Gastrocnemius medialis (tissue), 4 donors: ENCODE data around the gene TATDN3. TPM values are rescaled to one million over a fixed set of nuclear protein-coding genes. Genes with fewer than 3 reads are reported as not detected.
"Not testable (repeated sequence)": the region's sequence is repeated elsewhere in the genome, so short reads cannot be mapped to it uniquely, and the experiment has no call there.

Experiments used
- ATAC-seq, 2 donors: fragments of 150-250 bp; one replicate each; pipeline ENCODE4 v1.9.1; 2016
- DNase-seq, 2 donors: peaks; one replicate each; pipeline ENCODE4 v3.0.0-alpha.2; 2019
- H3K27ac ChIP-seq, 4 donors: fragments of 200-600 bp; sonication (generic); 1 replicate in 1 of 4; 2 replicates in 3 of 4; pipeline ENCODE4 v1.5.1; 2016 to 2018; ENCODE audit warnings: mild to moderate bottlenecking in 2 of 4, moderate library complexity in 1 of 4
- H3K27me3 ChIP-seq, 3 donors: fragments of 200-600 bp; sonication (generic) in 2 of 3; 1 replicate in 1 of 3; 2 replicates in 2 of 3; pipeline versions ENCODE4 v1.5.1 to v1.6.0; 2016 to 2019; ENCODE audit warnings: mild to moderate bottlenecking in 1 of 3, moderate library complexity in 1 of 3
- H3K36me3 ChIP-seq, 2 donors: fragments of 200-600 bp; sonication (generic) in 1 of 2; one replicate each; pipeline ENCODE4 v1.5.1; 2017 to 2018
- H3K4me1 ChIP-seq, 2 donors: fragments of 200-600 bp; sonication (generic) in 1 of 2; one replicate each; pipeline ENCODE4 v1.5.1; 2016 to 2017; ENCODE audit warnings: mild to moderate bottlenecking in 2 of 2
- H3K4me3 ChIP-seq, 4 donors: fragments of 200-600 bp; sonication (generic) in 3 of 4; 1 replicate in 1 of 4; 2 replicates in 3 of 4; pipeline ENCODE4 v1.5.1; 2016 to 2019; ENCODE audit warnings: mild to moderate bottlenecking in 2 of 4
- H3K9me3 ChIP-seq, 3 donors: fragments of 200-600 bp; sonication (generic) in 2 of 3; 1 replicate in 1 of 3; 2 replicates in 2 of 3; pipeline ENCODE4 v1.5.1; 2016 to 2019
- CTCF ChIP-seq, 5 experiments: fragments of 450-650 bp in 3 of 5; fragments of 200-600 bp in 2 of 5; sonication (generic) in 2 of 5; IDR thresholded peaks in 4 of 5; conservative IDR thresholded peaks in 1 of 5; 1 replicate in 4 of 5; 2 replicates in 1 of 5; pipeline ENCODE4 v1.5.1; 2016 to 2019; ENCODE audit warnings: antibody characterized with exemption in 5 of 5, mild to moderate bottlenecking in 3 of 5, moderate library complexity in 3 of 5
- POLR2A ChIP-seq, 2 donors: fragments of 450-650 bp; IDR thresholded peaks; one replicate each; pipeline ENCODE4 v1.6.1; 2017; ENCODE audit warnings: antibody characterized with exemption in 2 of 2, mild to moderate bottlenecking in 2 of 2, moderate library complexity in 2 of 2
- in situ Hi-C, 4 donors: fragments of 200-750 bp; cut with MboI; loops; one replicate each; pipeline versions ENCODE4 v1.15.0 to v1.8.0; 2017; ENCODE audit warnings: low sequenced_read_pairs in 4 of 4
- intact Hi-C: fragments of 100-400 bp; cut with DNase I; formaldehyde crosslinking; loops from one replicate; pipeline ENCODE4 v1.15.1; 2023; ENCODE audit warnings: low total_unique reads
- total RNA-seq, 4 donors: library from RNA; depleted of rRNA; stranded (reverse); fragments of >200 nt; gene quantifications; one replicate each; pipeline versions ENCODE4 v1.1.0 to v1.2.3, GENCODE V29; 2016

TATDN3 gene
- total RNA-seq, 4 donors from 2014 or later = 19.5 to 27.3 (median 25.6) TPM

- in situ Hi-C loops (no loop called here), intact Hi-C loops (no loop called here)
- ATAC-seq (no peak), DNase-seq (no peak)
- no peaks in the 10 kb centered on the region for H3K4me1 ChIP-seq
- no peak overlapping the region for H3K4me3 ChIP-seq
- H3K9me3 ChIP-seq = no peaks in the 10 kb centered on the region
- no peaks in the 10 kb centered on the region for H3K36me3 ChIP-seq
- no peaks in the 10 kb centered on the region for H3K27me3 ChIP-seq
- H3K27ac ChIP-seq = no peak overlapping the region
- TF ChIP-seq POLR2A (IDR thresholded peaks at IDR 0.05) (no peak), CTCF (IDR thresholded peaks at IDR 0.05 in 4 of 5, conservative IDR thresholded peaks at IDR 0.05 in 1 of 5) (no peak)
Observed at GRCh38 chr1:212827171-212827776, 35.6 kb downstream of the TATDN3 start.

GRCh38 chr1:212827831-212828278 is 36.2 kb downstream of the TATDN3 start:
- Histone ChIP-seq H3K9me3 (no peaks in the 10 kb centered on the region), H3K4me1 (no peaks in the 10 kb centered on the region), H3K27me3 (no peaks in the 10 kb centered on the region), H3K27ac (no peak overlapping the region), H3K4me3 (no peak overlapping the region), H3K36me3 (no peaks in the 10 kb centered on the region)
- intact Hi-C loops (no loop called here), in situ Hi-C loops (no loop called here)
- TF ChIP-seq CTCF (IDR thresholded peaks at IDR 0.05 in 4 of 5, conservative IDR thresholded peaks at IDR 0.05 in 1 of 5) (no peak), POLR2A (IDR thresholded peaks at IDR 0.05) (no peak)
- ATAC-seq = no peak
- no peak for DNase-seq

- Histone ChIP-seq H3K9me3 (no peaks in the 10 kb centered on the region), H3K4me3 (no peak overlapping the region), H3K27me3 (no peaks in the 10 kb centered on the region), H3K4me1 (no peaks in the 10 kb centered on the region), H3K36me3 (no peaks in the 10 kb centered on the region), H3K27ac (no peak overlapping the region)
- DNase-seq (no peak), ATAC-seq (no peak)
- intact Hi-C loops (no loop called here), in situ Hi-C loops (no loop called here)
- no peak for TF ChIP-seq POLR2A (IDR thresholded peaks at IDR 0.05)
- TF ChIP-seq CTCF (IDR thresholded peaks at IDR 0.05 in 4 of 5, conservative IDR thresholded peaks at IDR 0.05 in 1 of 5) = no peak
Observed at GRCh38 chr1:212828395-212828794, 36.7 kb downstream of the TATDN3 start.

- H3K36me3 ChIP-seq, ATAC-seq, intact Hi-C loops, H3K27ac ChIP-seq, H3K4me1 ChIP-seq, H3K4me3 ChIP-seq, H3K9me3 ChIP-seq, DNase-seq, H3K27me3 ChIP-seq, in situ Hi-C loops: not testable (repeated sequence)
Observed at GRCh38 chr1:212833211-212834207, 41.8 kb downstream of the TATDN3 start.

GRCh38 chr1:212838145-212838544 is 46.5 kb downstream of the TATDN3 start:
- in situ Hi-C loops = no loop called here
- Histone ChIP-seq H3K36me3 (no peaks in the 10 kb centered on the region), H3K4me3 (no peak overlapping the region), H3K4me1 (no peaks in the 10 kb centered on the region), H3K27ac (no peak overlapping the region), H3K9me3 (no peaks in the 10 kb centered on the region), H3K27me3 (no peaks in the 10 kb centered on the region)
- TF ChIP-seq POLR2A (IDR thresholded peaks at IDR 0.05) = no peak
- no peak for TF ChIP-seq CTCF (IDR thresholded peaks at IDR 0.05 in 4 of 5, conservative IDR thresholded peaks at IDR 0.05 in 1 of 5)
- DNase-seq (no peak), ATAC-seq (no peak)
- intact Hi-C loops = no loop called here

GRCh38 chr1:212844521-212844920 is 52.8 kb downstream of the TATDN3 start:
- H3K27me3 ChIP-seq, H3K36me3 ChIP-seq, intact Hi-C loops, H3K4me1 ChIP-seq, ATAC-seq, H3K27ac ChIP-seq, in situ Hi-C loops, H3K9me3 ChIP-seq, H3K4me3 ChIP-seq, DNase-seq: not testable (repeated sequence)
